ENCODE results near the gene IFT52.
A peak's percentile ranks its signal among the peaks of the same experiment; 100 is the strongest.

The IFT52 gene, protein sequence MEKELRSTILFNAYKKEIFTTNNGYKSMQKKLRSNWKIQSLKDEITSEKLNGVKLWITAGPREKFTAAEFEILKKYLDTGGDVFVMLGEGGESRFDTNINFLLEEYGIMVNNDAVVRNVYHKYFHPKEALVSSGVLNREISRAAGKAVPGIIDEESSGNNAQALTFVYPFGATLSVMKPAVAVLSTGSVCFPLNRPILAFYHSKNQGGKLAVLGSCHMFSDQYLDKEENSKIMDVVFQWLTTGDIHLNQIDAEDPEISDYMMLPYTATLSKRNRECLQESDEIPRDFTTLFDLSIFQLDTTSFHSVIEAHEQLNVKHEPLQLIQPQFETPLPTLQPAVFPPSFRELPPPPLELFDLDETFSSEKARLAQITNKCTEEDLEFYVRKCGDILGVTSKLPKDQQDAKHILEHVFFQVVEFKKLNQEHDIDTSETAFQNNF

DNA sequence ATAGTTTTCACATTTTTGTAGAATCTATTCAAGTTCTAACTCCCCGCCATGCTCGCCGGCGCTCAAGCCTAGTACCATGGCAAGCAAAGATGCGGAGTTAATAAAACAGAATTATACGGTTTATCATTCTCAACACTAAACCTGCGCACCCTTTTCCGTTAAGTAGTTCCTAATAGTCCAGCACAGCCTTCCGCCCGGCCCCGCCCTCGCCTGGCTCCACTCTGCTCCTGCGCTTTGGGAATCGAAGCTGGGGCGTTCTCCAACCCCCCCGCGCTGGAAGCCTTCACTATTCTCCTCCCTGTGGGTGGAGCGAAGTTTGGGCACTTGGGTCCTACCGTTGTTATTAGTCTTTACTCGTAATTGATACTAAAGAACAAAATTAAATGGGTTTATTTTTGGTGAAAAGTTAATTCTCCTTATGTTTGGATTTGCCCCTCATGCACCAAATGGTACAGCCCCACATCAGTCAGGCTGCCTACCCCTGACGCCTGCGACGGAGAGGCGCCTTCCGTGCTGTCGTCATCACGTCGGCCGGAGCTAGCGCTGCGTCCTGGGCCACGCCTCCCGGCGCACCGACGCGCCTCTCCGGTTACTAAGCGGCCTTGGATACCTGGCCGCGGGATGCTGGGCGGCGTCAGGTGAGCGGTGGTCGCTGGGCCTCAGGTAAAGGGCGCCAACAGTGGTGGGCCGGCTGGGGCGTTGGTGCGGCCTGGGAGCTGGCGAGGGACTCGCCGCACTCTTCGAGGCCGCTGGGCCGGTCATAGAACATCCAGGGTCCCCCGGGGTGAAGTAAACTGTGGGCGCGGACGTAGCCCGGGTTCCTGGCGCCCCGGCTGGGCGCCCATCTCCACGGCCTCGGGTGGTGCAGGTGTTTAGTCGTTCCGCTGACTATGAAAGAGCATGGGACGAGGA, at the start of gene IFT52:
TSS of gene IFT52 (plus strand) at position 546 of the 912 bp plus-strand sequence. CDS start 3,762 bp downstream, outside the sequence.
- DNase-seq, result peak; percentile 83

DNA sequence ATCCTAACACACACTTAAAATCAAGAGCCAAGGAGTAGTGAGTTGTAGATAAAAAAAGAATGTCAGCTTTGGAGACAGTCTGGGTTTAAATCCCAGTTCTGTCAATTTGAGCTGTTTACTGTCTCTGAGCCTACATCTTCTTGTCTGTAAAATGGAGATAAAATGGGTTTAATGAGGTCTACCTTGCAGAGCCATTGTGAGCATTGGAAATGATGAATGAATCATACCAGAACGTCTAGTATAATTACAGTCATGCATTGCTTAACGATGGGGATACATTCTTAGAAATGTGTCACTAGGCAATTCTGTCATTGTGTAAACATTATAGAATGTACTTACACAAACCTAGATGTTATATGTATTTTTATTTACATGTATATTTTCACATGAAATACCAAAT, 49.5 kb upstream of the IFT52 start:
- no peak for DNase-seq

DNA sequence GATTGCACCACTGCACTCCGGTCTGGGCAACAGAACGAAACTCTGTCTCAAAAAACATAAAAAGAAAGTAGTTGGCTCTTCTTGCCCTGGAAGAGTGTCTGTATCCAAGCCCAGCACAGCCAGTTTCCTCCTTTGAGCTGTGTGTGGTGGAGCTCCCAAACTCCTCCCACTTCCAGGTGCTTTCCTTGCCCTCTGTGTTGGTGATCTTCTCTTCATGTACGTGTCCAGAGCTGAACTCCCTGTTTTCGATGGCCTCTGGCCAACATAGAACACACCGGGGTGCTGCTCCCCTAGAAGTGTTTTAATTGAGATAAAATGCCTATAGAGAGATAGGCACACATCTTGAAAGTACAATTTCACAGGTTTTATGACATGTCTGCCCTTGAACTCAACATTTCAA, 48.6 kb upstream of the IFT52 start:
- no peak for DNase-seq

DNA sequence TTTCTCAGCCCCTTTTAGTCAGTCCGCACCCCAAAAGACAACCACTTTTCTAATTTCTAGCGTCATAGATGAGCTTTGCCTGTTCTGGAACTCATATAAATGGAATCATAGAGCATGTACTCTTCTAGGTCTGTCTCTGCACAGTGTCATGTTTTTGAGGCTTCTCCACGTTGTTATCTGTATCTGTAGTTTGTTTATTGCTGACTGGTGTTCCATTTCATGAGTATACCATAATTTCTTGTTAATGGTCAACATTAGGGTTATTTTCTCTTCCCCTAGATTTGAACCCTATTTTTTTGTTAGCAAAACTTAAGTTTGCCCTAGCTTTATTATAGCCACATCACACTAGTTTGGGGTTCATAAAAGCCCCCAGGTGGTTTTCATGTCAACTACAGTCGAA, 48.1 kb upstream of the IFT52 start:
- DNase-seq, result no peak

DNA sequence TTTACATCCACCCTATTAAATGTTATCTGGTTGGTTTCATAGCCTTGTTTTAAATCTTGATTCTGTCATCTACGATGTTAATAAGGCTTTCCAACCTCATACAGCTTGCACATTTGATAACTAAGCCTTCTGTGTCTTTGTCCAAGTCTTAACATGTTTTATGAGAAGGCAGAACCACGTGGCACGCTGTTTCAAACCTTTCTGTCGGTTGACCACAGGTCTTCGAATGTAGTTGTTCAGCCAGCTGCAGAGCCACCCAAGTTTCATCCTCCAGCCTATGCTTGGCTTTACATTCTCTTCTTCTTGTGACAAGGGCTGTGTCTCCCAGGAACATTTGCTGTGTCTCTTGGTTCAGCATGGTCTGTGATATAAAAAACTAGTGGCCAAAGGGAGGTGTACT, 47.6 kb upstream of the IFT52 start:
- no peak for DNase-seq

DNA sequence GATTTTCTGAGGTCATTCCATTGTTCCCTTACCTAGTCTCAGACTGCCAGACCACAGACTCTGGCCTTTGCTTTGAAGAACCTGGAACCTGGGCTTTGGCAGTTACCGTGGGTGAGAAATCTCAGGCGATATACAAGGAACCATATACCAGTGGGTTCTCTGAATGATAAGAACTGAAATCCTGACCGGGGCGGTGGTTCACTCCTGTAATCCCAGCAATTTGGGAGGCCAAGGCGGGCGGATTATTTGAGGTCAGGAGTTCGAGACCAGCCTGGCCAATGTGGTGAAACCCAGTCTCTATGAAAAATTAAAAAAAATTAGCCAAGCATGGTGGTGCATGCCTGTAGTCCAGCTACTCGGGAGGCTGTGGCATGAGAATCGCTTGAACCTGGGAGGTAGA, 46.2 kb upstream of the IFT52 start:
- DNase-seq, result no peak

DNA sequence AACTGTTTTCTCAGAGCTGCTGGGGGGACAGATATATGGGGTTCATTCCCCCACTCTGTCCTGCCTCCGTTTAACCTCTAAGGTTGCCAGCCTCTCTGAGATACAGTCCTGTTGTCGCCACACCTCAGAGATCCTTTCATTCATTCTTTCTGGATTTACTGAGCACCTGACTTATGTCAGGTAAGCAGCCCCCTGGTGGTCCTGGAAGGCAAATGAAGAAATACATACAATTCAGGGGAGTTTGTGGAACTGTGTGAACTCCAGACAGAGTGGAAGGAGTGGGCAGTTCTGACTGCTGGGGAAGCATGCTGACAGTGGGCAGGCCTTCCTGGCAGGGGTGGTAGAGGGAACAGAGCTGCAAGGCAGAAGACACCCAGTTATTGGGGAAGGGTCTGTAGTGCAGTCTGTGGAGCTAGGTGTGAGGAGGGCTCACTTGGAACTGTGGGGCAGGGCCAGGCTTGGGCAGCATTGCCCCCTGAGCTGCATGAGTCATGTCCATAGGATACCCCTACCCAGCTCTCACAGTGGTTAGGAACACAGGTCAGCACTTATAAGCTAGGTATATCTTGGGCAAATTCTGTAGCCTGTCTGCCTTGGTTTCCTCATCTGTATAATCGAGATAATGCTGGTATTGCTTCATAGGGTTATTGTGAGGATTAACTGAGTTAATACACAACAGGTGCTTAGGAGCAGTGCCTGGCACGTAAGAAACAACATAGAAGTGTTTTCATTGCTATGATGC, 44.7 kb upstream of the IFT52 start:
- DNase-seq, result no peak

DNA sequence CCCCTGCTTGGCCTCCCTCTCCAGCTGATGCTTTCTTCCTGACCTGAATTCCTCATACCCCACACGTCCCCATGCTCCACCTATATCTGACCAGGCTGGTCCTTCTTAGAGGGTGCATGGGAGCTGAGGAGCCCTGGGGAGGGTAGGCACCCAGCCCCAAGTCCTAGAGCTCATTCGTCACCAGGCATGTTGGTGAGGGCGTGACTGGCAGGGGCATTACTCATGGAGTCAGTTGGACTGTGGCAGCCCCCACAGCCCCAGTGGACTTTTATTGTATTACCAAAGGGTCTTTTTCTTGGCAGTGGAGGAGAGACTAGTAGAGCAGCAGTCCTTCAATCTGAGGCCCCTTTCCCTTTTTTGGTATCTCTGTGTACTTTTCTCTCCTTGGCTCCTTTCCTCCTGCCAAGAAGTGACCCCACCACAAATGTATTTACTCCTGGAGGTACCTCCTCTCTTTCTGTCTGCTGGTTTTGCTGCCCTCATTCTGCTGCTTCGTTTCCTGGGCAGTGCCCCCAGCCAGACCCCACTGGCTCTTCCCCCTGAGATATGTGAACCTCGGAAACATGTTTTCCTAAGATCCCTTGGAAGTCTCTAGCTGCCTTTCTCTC, 42.4 kb upstream of the IFT52 start:
- no peak for DNase-seq

DNA sequence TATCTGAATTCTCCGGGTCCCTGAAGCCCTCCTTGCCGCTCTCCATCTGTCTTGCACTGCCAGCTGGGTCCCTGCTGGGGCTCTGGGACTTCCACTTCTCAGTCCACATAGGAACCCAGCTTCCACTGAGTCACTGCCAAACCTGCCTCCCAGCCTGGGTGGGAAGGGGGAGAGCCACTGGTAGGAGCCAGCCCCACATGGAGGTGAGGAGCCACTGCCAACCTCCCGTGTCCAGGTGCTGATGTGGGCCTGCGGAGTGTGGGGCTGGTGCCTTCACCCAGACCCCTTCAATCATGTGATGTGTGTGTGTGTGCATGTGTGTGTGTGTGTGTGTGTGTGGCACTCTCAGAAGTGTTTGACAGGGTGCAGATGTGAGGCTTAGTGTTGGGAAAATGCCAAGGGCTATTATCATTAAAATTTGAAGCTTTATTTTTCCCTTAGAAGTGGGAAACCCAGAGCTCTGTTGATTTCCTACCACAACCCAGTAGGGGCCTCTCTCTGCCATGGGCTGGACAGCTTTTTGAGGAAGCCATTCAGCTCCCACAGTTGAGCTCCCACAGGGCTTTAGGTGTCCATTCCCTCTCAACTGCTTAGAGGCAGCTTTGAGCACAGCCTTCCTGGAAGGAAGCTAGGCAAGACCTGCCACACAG, 41.2 kb upstream of the IFT52 start:
- no peak for DNase-seq

DNA sequence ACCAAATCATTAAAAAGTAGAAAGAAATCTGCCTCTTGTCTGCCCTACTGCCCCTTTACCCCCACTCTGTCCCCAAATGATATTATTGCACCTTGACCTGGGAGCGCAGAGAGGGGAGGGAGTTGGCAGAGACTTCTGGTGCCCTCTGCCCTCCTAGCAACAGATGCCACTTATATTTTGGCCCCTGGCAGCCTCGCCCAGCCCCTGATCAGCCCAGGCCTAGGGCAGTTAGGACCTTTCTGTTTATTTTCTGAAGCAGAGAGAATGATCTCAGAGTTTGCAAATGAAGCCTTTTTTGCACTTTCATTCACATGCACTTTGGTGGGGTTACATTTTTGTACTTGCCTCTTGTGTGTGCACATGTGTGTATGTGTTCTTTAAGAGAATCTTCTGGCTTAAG, 40.3 kb upstream of the IFT52 start:
- DNase-seq, result no peak

DNA sequence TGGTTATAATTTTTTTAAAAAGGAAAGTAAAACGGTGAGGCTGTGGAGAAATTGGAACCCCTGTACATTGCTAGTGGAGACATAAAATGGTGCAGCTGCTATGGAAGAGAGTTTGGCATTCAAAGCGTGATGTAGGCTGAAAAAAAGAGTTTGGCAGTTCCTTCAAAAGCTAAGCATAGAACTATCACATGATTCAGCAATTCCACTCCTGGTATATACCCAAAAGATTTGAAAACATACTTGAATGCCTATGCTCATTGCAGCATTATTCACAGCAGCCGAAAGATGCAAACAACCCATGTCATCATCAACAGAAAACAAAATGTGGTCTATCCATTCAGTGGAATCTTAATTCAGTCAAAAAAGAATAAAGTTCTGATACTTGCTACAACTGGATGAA, 36.4 kb upstream of the IFT52 start:
- DNase-seq, result no peak

DNA sequence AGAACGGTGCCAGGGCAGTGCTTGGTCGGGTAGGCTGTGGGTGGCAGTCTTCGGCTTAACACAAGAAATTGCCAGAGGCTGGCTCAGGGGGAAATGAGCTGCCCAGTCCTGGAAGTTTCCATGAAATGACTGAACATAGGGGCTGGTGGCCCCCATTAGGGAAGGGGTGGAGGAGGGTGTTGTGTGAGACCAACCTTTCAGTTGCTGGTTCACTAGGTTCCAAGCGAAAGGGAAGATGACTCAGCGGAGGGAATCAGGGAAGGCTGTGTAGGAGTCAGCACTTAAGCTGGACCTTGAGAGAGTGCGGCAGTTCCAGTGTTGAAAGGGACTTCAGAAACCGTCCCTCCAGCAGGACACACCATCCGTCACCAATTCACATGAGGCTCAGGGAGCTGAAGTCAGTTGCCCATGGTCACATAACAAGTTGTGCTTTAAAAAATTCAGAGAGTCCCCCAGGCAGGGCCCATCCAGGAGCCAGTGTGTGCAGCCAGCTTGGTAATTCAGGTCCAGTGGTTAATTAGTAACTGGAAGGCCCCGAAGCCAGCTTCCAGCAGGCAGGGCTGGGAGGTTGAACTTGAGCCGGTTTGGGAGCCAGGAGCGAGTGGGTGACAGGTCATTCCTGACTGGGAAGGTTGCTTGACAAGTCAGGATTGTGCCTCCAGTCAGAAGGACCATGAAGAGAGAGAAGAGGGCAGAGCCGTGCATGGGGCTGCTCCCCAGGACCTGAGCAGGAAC, 32.2 kb upstream of the IFT52 start, which contains the start of gene SGK2:
TSS of gene SGK2 (plus strand) at position 616 of the 735 bp plus-strand sequence. CDS start 7,469 bp downstream, outside the sequence.
- no peak for DNase-seq

DNA sequence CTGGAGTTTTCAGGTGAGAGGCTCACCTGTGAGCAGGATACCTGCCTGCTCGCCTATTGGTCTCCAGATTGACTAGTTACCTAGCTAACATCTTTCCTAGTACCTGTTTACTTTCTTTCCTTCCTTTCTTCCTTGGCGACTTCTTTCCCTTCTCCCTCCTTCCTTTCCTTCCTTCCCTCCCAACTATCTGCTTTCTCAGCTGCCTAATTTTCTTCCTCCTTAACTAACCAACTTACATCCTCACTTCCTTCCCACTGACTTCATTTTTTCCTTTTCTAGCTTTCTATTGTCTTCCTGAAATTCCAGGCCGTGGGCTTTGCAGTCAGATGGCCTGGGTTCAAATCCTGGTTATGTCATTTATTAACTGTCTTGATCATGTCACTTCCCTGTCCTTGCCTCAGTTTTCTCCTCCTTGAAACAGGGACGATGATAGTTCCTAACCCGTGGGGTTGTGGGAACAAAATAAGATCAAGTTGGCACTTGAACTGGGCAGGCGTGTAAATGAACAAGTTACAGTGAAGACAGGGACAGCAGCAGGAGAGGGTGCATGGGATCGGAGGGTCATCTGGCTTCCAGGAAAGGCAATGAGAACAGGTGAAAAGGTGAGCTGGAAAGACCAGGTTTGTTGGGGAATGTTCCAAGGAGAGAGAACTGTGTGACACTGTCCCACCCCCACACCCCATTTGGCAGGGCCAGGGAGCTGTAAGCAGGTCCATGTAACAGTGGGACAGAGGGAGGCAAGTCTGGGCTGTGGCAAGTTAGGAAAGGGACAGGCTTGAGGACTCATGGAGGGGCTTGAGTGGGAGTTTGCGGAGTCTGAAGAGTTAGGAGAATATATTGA, 31.4 kb upstream of the IFT52 start:
- no peak for DNase-seq

DNA sequence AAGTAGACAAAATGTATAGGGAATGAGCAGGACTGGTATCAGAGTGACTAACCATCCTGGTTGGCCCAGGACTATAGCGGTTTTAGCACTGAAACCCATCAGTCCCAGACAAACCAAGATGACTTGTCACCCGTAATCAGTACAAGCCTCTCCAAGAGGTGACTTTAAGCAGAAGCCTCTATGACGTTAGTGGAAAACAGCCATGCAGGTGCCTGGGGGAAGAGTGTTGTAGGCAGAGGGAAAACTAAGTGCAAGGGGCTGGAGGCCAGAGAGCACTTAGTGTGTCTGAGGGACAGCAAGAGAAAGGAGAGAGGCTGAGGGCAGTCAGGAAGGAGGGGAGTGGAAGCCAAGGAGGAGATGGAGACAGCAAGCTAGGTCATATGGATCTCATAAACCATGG, 29.8 kb upstream of the IFT52 start:
- DNase-seq, result no peak

DNA sequence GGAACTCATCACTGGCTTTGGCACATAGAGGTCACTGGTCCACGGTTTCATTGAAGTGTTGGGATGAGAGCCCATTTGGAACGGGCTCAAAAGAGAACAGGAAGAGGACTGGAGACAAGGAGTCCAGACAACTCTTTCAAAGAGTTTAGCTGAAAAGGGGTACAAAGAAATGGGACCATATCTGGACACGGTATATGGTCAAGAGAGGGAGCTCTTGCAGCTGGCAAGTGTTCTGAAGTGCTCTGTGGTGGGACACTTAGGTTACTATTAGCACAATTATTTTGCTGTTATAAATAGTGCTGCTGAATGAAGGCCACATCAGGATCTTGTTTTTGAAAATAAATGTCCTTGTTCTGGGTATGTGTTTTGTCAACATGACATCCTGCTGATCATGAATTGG, 27.3 kb upstream of the IFT52 start:
- DNase-seq, result no peak

DNA sequence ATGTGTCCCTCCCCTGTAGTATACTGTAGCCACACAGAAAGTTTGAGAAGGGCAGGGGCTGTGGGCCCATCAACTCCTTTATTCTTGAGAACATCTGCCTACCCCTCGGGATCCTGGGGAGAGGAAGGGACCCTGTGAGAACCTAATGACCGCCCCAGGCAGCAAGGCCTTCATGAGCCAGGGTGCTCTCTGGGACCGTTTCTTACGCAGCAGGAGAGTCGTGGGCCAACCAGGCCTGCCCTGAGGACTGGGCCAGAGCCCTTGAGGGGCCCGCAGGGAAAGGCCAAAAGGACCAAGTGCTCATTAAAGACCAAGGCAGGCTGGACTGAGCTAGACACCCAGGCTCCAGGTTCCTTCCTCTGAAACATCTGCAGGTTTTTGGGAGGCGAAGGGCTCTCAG, 26.7 kb upstream of the IFT52 start:
- DNase-seq, result no peak

DNA sequence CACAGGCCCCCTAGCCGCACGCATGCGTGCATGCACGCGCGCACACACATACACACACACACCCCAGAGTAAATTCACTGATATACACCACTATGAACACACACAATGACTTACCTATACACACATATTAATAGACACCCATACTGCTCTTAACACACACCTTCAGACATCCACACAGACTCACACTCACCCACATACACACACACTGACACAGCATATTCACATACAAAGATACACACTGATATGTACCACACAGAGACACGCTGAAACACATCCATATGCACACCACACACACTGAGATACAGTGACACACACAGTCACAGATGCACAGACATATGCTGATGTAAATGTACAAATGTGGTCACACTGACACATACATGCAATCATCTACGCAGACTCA, 26.3 kb upstream of the IFT52 start:
- no peak for DNase-seq

DNA sequence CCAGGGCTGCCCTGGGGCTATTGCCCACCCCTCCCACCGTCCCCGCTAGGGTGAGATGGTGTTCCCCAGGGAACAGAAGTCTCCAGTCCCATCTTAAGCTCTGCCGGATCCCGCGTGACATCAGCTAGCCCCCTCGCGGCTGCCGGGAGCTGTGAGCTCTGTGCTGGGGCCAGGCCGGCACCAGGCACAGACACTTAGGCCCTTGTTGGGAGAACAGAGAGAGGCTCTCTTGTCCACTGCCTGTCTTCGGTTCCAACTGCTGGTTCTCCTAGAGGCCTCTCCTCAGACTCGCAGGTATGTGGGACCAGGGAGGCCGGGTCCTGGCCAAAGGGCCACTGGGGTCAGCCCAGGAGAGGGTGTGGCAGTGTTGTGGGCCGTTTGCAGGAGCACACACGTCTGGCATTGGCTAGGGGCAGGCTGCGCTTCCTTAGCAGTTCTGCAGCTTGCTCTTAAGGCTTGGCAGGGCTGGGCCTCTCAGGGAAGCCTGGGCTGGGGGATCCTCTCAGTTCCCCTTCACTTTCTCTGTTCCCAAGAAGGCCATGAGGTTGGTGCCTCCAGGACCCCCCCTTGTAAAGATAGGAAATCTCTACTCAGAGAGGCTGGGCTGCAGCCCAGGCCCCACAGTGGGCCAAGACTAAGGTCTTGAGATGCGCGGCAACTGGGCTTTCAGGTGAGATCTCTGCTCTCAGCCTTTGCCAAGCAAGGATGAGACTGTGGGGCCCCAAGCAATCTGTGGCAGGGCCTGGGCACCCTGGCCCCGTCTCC, 25.6 kb upstream of the IFT52 start:
- DNase-seq, result no peak

DNA sequence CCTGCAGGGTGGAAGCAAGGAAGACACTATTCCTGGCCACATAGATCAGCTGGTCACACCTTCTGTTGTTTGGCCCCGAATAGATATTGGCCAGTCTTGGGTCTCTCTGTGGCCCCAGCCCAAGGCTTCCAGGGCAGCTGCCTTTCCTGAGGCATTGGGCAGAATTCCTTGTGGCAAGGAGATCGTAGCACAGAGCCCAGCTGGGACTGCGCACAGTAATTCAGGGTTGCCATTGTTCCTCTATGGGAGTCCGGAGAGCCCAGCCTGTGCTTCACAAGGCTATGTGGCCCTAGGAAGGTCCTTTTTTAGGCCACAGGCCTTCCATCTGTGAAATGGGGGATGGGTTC, 25.0 kb upstream of the IFT52 start:
- DNase-seq, result no peak

DNA sequence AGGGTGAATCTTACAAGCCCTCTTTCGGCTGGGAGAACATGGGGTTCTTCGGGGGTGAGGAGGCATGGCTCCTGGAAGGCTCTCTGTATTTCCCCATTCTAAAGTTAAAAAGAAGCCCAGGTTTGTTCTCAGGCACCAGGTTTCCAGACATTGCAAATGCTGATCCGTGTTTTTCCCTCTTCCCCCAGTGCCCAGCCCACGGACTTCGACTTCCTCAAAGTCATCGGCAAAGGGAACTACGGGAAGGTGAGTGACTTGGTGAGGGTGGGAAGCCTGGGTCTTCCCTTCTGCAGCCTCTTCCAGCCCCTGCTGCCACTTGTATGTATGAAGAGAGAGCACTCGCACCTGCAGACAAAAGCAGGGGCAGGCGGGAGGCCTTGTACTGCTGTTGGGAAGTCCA, 23.3 kb upstream of the IFT52 start:
- DNase-seq, result no peak
